Nephron progenitor cell (in vitro differentiated cells): ENCODE data around the gene MT1F.
A peak's percentile ranks its signal among the peaks of the same experiment; 100 is the strongest.

Experiments
- DNase-seq: peaks from one replicate; pipeline ENCODE4 v3.0.0; 2021
- H3K27ac Mint-ChIP-seq: 2 replicates; pipeline ENCODE4 v1.8.0; 2021; ENCODE audit warnings: mild to moderate bottlenecking, moderate library complexity, mixed read lengths
- H3K27me3 Mint-ChIP-seq: 2 replicates; pipeline ENCODE4 v1.8.0; 2021; ENCODE audit warnings: mild to moderate bottlenecking, low read depth, mixed read lengths; ENCODE audit not compliant: poor library complexity
- H3K36me3 Mint-ChIP-seq: 2 replicates; pipeline ENCODE4 v1.8.0; 2021; ENCODE audit warnings: low read depth, mixed read lengths
- H3K4me1 Mint-ChIP-seq: 2 replicates; pipeline ENCODE4 v1.8.0; 2021; ENCODE audit warnings: mixed read lengths
- H3K4me3 Mint-ChIP-seq: 2 replicates; pipeline ENCODE4 v1.8.0; 2021; ENCODE audit warnings: mild to moderate bottlenecking, moderate library complexity, mixed read lengths
- H3K9me3 Mint-ChIP-seq: 2 replicates; pipeline ENCODE4 v1.8.0; 2021; ENCODE audit warnings: mild to moderate bottlenecking, moderate library complexity, mixed read lengths
- CTCF ChIP-seq: fragments of 200-600 bp; sonication (generic); IDR thresholded peaks from 2 replicates; pipeline ENCODE4 v1.5.0; 2021; ENCODE audit warnings: antibody characterized with exemption

Gene MT1F

GRCh38 chr16:56610609-56611111, 47.1 kb upstream of the MT1F start:
- Mint-ChIP-seq H3K4me3 (peak overlapping the region; percentile 88), H3K27ac (no peak overlapping the region), H3K4me1 (peaks cover 58% of the 10 kb centered on the region), H3K9me3 (no peaks in the 10 kb centered on the region), H3K27me3 (peaks cover 67% of the 10 kb centered on the region), H3K36me3 (no peaks in the 10 kb centered on the region)
- no peak for TF ChIP-seq CTCF
- DNase-seq = no peak

- Mint-ChIP-seq H3K27ac (peak overlapping the region; percentile 55), H3K36me3 (no peaks in the 10 kb centered on the region), H3K4me1 (peaks cover 51% of the 10 kb centered on the region), H3K27me3 (peaks cover 69% of the 10 kb centered on the region), H3K9me3 (no peaks in the 10 kb centered on the region), H3K4me3 (peak overlapping the region; percentile 88)
- DNase-seq = no peak
- no peak for TF ChIP-seq CTCF
These were observed 46.4 kb upstream of the MT1F start for GRCh38 chr16:56611281-56611833.

GRCh38 chr16:56613706-56614105, 44.1 kb upstream of the MT1F start:
- DNase-seq = no peak
- TF ChIP-seq CTCF = no peak
- H3K4me3 Mint-ChIP-seq = no peak overlapping the region
- no peaks in the 10 kb centered on the region for H3K9me3 Mint-ChIP-seq
- H3K4me1 Mint-ChIP-seq = peaks cover 42% of the 10 kb centered on the region
- H3K27me3 Mint-ChIP-seq = peaks cover 88% of the 10 kb centered on the region
- no peaks in the 10 kb centered on the region for H3K36me3 Mint-ChIP-seq
- no peak overlapping the region for H3K27ac Mint-ChIP-seq

- TF ChIP-seq CTCF = no peak
- no peak for DNase-seq
- Mint-ChIP-seq H3K36me3 (no peaks in the 10 kb centered on the region), H3K27me3 (peaks cover 88% of the 10 kb centered on the region), H3K4me1 (peaks cover 35% of the 10 kb centered on the region), H3K4me3 (no peak overlapping the region), H3K9me3 (no peaks in the 10 kb centered on the region), H3K27ac (no peak overlapping the region)
These were observed 43.2 kb upstream of the MT1F start for GRCh38 chr16:56614549-56614991.

GRCh38 chr16:56615353-56615752, 42.4 kb upstream of the MT1F start:
- Mint-ChIP-seq H3K27me3 (peaks cover 92% of the 10 kb centered on the region), H3K4me1 (peaks cover 31% of the 10 kb centered on the region), H3K4me3 (no peak overlapping the region), H3K9me3 (no peaks in the 10 kb centered on the region), H3K36me3 (no peaks in the 10 kb centered on the region), H3K27ac (no peak overlapping the region)
- DNase-seq = no peak
- TF ChIP-seq CTCF = no peak

GRCh38 chr16:56616608-56617211, 41.0 kb upstream of the MT1F start:
- TF ChIP-seq CTCF = no peak
- no peak for DNase-seq
- Mint-ChIP-seq H3K4me3 (peak overlapping the region; percentile 80), H3K27ac (no peak overlapping the region), H3K36me3 (no peaks in the 10 kb centered on the region), H3K9me3 (no peaks in the 10 kb centered on the region), H3K27me3 (peaks cover 98% of the 10 kb centered on the region), H3K4me1 (peaks cover 29% of the 10 kb centered on the region)
